ENCODE measurements around the gene OR10D3.

DNA sequence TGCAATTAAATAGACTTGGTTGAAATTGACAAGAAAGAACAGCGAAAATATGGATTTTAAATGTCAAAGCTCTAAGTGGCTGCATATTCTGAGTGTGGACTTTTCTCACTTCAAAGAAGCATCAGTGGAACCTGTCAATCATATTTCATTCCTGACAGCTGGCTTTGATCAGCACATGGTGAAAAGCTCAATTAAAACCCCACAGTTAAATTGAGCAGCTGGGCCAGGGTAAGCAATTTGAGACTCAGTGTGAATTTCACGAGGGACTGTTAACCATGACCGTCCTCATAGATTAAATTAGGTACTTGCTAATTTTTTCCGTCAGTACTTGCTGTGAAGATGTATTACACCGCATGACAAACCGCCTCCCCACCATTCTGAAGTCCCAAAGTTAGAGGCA, 11.0 kb upstream of the OR10D3 start:
- TF ChIP-seq EZH2 (IDR thresholded peaks at IDR 0.05) (no peak), POLR2AphosphoS5 (IDR thresholded peaks at IDR 0.05; ENCODE audit: borderline replicate concordance, low read depth, low read length) (no peak)

All from SK-N-MC (cell line).